Panc1 (cell line): ENCODE results near the gene GPR141. TPM values are rescaled to one million over a fixed set of nuclear protein-coding genes. Genes with fewer than 3 reads are reported as not detected.

Experiments used
- ATAC-seq: fragments of 200-7000 bp; cut with Tn5 transposase; 2 replicates; pipeline ENCODE4 v1.9.1; 2020; ENCODE audit warnings: mild to moderate bottlenecking, moderate library complexity
- BruUV-seq: library from RNA; stranded (reverse); fragments of 400-500 nt; replicated peaks from 2 replicates; lab custom pipeline; 2021; lab: Mats Ljungman, UMichigan
- CTCF ChIA-PET: fragments of 300-600 bp; sonication (Branson Sonifier 250); formaldehyde crosslinking; loops from one replicate; lab custom pipeline; 2022; ENCODE audit warnings: antibody characterized with exemption; lab: Charles Lee
- POLR2A ChIA-PET: fragments of 300-600 bp; sonication (Branson Sonifier 250); formaldehyde crosslinking; loops from one replicate; lab custom pipeline; 2022; ENCODE audit warnings: antibody characterized with exemption; lab: Charles Lee
- DNase-seq: peaks from one replicate; pipeline ENCODE4 v3.0.0-alpha.2; 2010; ENCODE audit warnings: low read depth, low spot score
- H3K27ac ChIP-seq: 2 replicates; pipeline ENCODE4 v1.5.1; 2011; ENCODE audit warnings: mild to moderate bottlenecking, low read length, inconsistent platforms
- H3K27me3 ChIP-seq: fragments of 200-500 bp; sonication (Bioruptor generic); 2 replicates; pipeline ENCODE4 v1.6.0; 2014; ENCODE audit warnings: low read length, inconsistent platforms; ENCODE audit not compliant: control insufficient read depth, insufficient read depth
- H3K36me3 ChIP-seq: fragments of 200-500 bp; sonication (Bioruptor generic); 2 replicates; pipeline ENCODE4 v1.5.1; 2014; ENCODE audit warnings: inconsistent platforms, mild to moderate bottlenecking, low read length, moderate library complexity; ENCODE audit not compliant: control insufficient read depth, insufficient read depth
- H3K4me1 ChIP-seq: 2 replicates; pipeline ENCODE4 v1.5.1; 2011; ENCODE audit warnings: inconsistent platforms, mild to moderate bottlenecking, low read length, moderate library complexity; ENCODE audit not compliant: control insufficient read depth, insufficient read depth
- H3K4me3 ChIP-seq, 2 experiments: 2 replicates each; pipeline ENCODE4 v1.5.1; 2011 to 2012; ENCODE audit warnings: low read depth in 2 of 2, low read length in 2 of 2, mild to moderate bottlenecking in 2 of 2, inconsistent platforms in 1 of 2, moderate library complexity in 1 of 2
- H3K9me3 ChIP-seq: fragments of 200-500 bp; sonication (Bioruptor generic); 2 replicates; pipeline ENCODE4 v1.5.1; 2014; ENCODE audit warnings: low read depth, mild to moderate bottlenecking, inconsistent platforms, low read length, moderate library complexity; ENCODE audit not compliant: control insufficient read depth, insufficient read depth
- POLR2AphosphoS5 ChIP-seq: IDR thresholded peaks from 2 replicates; pipeline ENCODE4 v1.6.1; 2012; ENCODE audit warnings: mild to moderate bottlenecking, low read depth, low read length, moderate library complexity
- REST ChIP-seq, 2 experiments: IDR thresholded peaks; 2 replicates each; pipeline ENCODE4 v1.6.1; 2011 to 2012; ENCODE audit warnings: low read depth in 2 of 2, control low read depth in 1 of 2, low read length in 1 of 2, mild to moderate bottlenecking in 1 of 2, moderate library complexity in 1 of 2; ENCODE audit not compliant: insufficient read depth in 1 of 2
- SIN3A ChIP-seq: IDR thresholded peaks from 2 replicates; pipeline ENCODE4 v1.6.1; 2012; ENCODE audit warnings: low read depth, mild to moderate bottlenecking, low read length, moderate library complexity, borderline replicate concordance; ENCODE audit not compliant: insufficient read depth
- TCF7L2 ChIP-seq: IDR thresholded peaks from 2 replicates; pipeline ENCODE4 v1.6.1; 2011; ENCODE audit warnings: mild to moderate bottlenecking, low read depth, low read length, inconsistent platforms
- in situ Hi-C: cut with HindIII; loops from 2 replicates; pipeline ENCODE4 v1.10.0; 2016; ENCODE audit warnings: low sequenced_read_pairs, low pct_unique_long_range_greater_than_20kb
- intact Hi-C: fragments of 100-400 bp; cut with micrococcal nuclease; formaldehyde crosslinking; loops from one replicate; pipeline ENCODE4 v1.10.0; 2022; ENCODE audit not compliant: unreplicated experiment
- total RNA-seq: library from RNA; stranded (reverse); gene quantifications from one replicate; pipeline ENCODE4 v1.2.1, GENCODE V29; 2021; ENCODE audit not compliant: unreplicated experiment
- TF ChIP-seq, protein P1 (sequence below): fragments of 450-650 bp; IDR thresholded peaks from 2 replicates; pipeline ENCODE4 v1.5.1; 2017; ENCODE audit warnings: mild to moderate bottlenecking

GPR141 gene
- total RNA-seq, 1 experiment from 2014 or later: not detected

- ChIA-PET CTCF (no interaction called here), POLR2A (no interaction called here)
- in situ Hi-C loops: no loop called here
- TF ChIP-seq, protein P1, sequence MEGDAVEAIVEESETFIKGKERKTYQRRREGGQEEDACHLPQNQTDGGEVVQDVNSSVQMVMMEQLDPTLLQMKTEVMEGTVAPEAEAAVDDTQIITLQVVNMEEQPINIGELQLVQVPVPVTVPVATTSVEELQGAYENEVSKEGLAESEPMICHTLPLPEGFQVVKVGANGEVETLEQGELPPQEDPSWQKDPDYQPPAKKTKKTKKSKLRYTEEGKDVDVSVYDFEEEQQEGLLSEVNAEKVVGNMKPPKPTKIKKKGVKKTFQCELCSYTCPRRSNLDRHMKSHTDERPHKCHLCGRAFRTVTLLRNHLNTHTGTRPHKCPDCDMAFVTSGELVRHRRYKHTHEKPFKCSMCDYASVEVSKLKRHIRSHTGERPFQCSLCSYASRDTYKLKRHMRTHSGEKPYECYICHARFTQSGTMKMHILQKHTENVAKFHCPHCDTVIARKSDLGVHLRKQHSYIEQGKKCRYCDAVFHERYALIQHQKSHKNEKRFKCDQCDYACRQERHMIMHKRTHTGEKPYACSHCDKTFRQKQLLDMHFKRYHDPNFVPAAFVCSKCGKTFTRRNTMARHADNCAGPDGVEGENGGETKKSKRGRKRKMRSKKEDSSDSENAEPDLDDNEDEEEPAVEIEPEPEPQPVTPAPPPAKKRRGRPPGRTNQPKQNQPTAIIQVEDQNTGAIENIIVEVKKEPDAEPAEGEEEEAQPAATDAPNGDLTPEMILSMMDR: no peak
- TF ChIP-seq POLR2AphosphoS5 (no peak), SIN3A (no peak), TCF7L2 (no peak), REST (IDR thresholded peaks at IDR 0.05; ENCODE audit: insufficient read depth in 1 of 2, low read depth in 2 of 2, low read length in 1 of 2) (no peak)
- no peak for ATAC-seq
- intact Hi-C loops: no loop called here
- H3K4me3 ChIP-seq: no peak overlapping the region
- H3K27me3 ChIP-seq: no peaks in the 10 kb centered on the region
- H3K36me3 ChIP-seq: no peaks in the 10 kb centered on the region
- H3K4me1 ChIP-seq: no peaks in the 10 kb centered on the region
- no TSS peak for BruUV-seq
- H3K9me3 ChIP-seq: no peaks in the 10 kb centered on the region
- no peak overlapping the region for H3K27ac ChIP-seq
- DNase-seq: no peak
Measured at GRCh38 chr7:37714606-37715005, 31.0 kb downstream of the GPR141 start.

- Histone ChIP-seq H3K27ac (no peak overlapping the region), H3K4me3 (no peak overlapping the region), H3K27me3 (no peaks in the 10 kb centered on the region), H3K4me1 (no peaks in the 10 kb centered on the region), H3K36me3 (no peaks in the 10 kb centered on the region), H3K9me3 (no peaks in the 10 kb centered on the region)
- in situ Hi-C loops: no loop called here
- POLR2A ChIA-PET: no interaction called here
- CTCF ChIA-PET: no interaction called here
- ATAC-seq (no peak), DNase-seq (no peak)
- BruUV-seq: no TSS peak
- TF ChIP-seq, protein P1: no peak
- no peak for TF ChIP-seq REST (IDR thresholded peaks at IDR 0.05; ENCODE audit: insufficient read depth in 1 of 2, low read depth in 2 of 2, low read length in 1 of 2)
- no peak for TF ChIP-seq POLR2AphosphoS5
- no peak for TF ChIP-seq SIN3A
- no peak for TF ChIP-seq TCF7L2
- intact Hi-C loops: no loop called here
Measured at GRCh38 chr7:37718585-37718984, 35.0 kb downstream of the GPR141 start.
